HG03520 (cell line): ENCODE data around the gene PLA2G12B.
"Not testable (repeated sequence)": the region's sequence is repeated elsewhere in the genome, so short reads cannot be mapped to it uniquely, and the experiment has no call there.

Source experiments
- ATAC-seq: cut with Tn5 transposase; IDR thresholded peaks from one replicate; pipeline ENCODE4 v1.9.1; 2021; ENCODE audit warnings: mild to moderate bottlenecking, moderate library complexity; ENCODE audit not compliant: unreplicated experiment

The PLA2G12B gene

GRCh38 chr10:72943498-72944234 lies 10.9 kb downstream of the PLA2G12B start:
- no peak for ATAC-seq

- no peak for ATAC-seq
Measured at GRCh38 chr10:72935361-72935760, 19.2 kb downstream of the PLA2G12B start.

- no peak for ATAC-seq
Measured at GRCh38 chr10:72932259-72933015, 22.2 kb downstream of the PLA2G12B start.

GRCh38 chr10:72930276-72930675 lies 24.3 kb downstream of the PLA2G12B start:
- no peak for ATAC-seq

- ATAC-seq: no peak
Measured at GRCh38 chr10:72928798-72929197, 25.8 kb downstream of the PLA2G12B start.

GRCh38 chr10:72927485-72927884 lies 27.1 kb downstream of the PLA2G12B start:
- no peak for ATAC-seq

- ATAC-seq: no peak
Measured at GRCh38 chr10:72925951-72926465, 28.6 kb downstream of the PLA2G12B start.

GRCh38 chr10:72924351-72924750 lies 30.3 kb downstream of the PLA2G12B start:
- no peak for ATAC-seq

GRCh38 chr10:72921147-72921683 lies 33.4 kb downstream of the PLA2G12B start:
- ATAC-seq: not testable (repeated sequence)

- no peak for ATAC-seq
Measured at GRCh38 chr10:72918352-72918751, 36.3 kb downstream of the PLA2G12B start.

GRCh38 chr10:72917803-72918332 lies 36.7 kb downstream of the PLA2G12B start:
- ATAC-seq: not testable (repeated sequence)

GRCh38 chr10:72917201-72917600 lies 37.4 kb downstream of the PLA2G12B start:
- ATAC-seq: not testable (repeated sequence)

- no peak for ATAC-seq
Measured at GRCh38 chr10:72913287-72913686, 41.3 kb downstream of the PLA2G12B start.

GRCh38 chr10:72912736-72913135 lies 41.9 kb downstream of the PLA2G12B start:
- ATAC-seq: no peak

- no peak for ATAC-seq
Measured at GRCh38 chr10:72911758-72912157, 42.8 kb downstream of the PLA2G12B start.

GRCh38 chr10:72910705-72911104 lies 43.9 kb downstream of the PLA2G12B start:
- ATAC-seq: no peak

- no peak for ATAC-seq
Measured at GRCh38 chr10:72906446-72906845, 48.2 kb downstream of the PLA2G12B start.

- no peak for ATAC-seq
Measured at GRCh38 chr10:72904806-72905205, 49.8 kb downstream of the PLA2G12B start.

GRCh38 chr10:72903941-72904446 lies 50.6 kb downstream of the PLA2G12B start:
- not testable (repeated sequence) for ATAC-seq

GRCh38 chr10:72899545-72899944 lies 55.1 kb downstream of the PLA2G12B start:
- no peak for ATAC-seq

GRCh38 chr10:72898616-72899015 lies 56.0 kb downstream of the PLA2G12B start:
- ATAC-seq: no peak
